GM19452 (cell line): ENCODE results near the gene ADARB2.
"Not testable (repeated sequence)": the region's sequence is repeated elsewhere in the genome, so short reads cannot be mapped to it uniquely, and the experiment has no call there.

Experiments
- ATAC-seq: cut with Tn5 transposase; IDR thresholded peaks from one replicate; pipeline ENCODE4 v1.9.1; 2021; ENCODE audit not compliant: unreplicated experiment

ADARB2 gene

GRCh38 chr10:1416456-1417037 is 320.8 kb downstream of the ADARB2 start:
- no peak for ATAC-seq

GRCh38 chr10:1414893-1415292 is 322.4 kb downstream of the ADARB2 start:
- no peak for ATAC-seq

GRCh38 chr10:1414346-1414745 is 323.0 kb downstream of the ADARB2 start:
- ATAC-seq: not testable (repeated sequence)

- ATAC-seq: no peak
These were observed 323.5 kb downstream of the ADARB2 start for GRCh38 chr10:1413823-1414222.

GRCh38 chr10:1413256-1413655 is 324.1 kb downstream of the ADARB2 start:
- ATAC-seq: no peak

- ATAC-seq: no peak
These were observed 324.7 kb downstream of the ADARB2 start for GRCh38 chr10:1412531-1413189.

GRCh38 chr10:1411956-1412355 is 325.4 kb downstream of the ADARB2 start:
- ATAC-seq: no peak

- no peak for ATAC-seq
These were observed 325.9 kb downstream of the ADARB2 start for GRCh38 chr10:1411451-1411850.

- ATAC-seq: no peak
These were observed 326.6 kb downstream of the ADARB2 start for GRCh38 chr10:1410469-1411395.

- ATAC-seq: no peak
These were observed 327.3 kb downstream of the ADARB2 start for GRCh38 chr10:1410032-1410431.

GRCh38 chr10:1409392-1409791 is 327.9 kb downstream of the ADARB2 start:
- no peak for ATAC-seq

- no peak for ATAC-seq
These were observed 328.5 kb downstream of the ADARB2 start for GRCh38 chr10:1408651-1409367.

- ATAC-seq: no peak
These were observed 330.1 kb downstream of the ADARB2 start for GRCh38 chr10:1406967-1407945.

GRCh38 chr10:1406132-1406966 is 331.0 kb downstream of the ADARB2 start:
- no peak for ATAC-seq

- ATAC-seq: no peak
These were observed 332.7 kb downstream of the ADARB2 start for GRCh38 chr10:1404323-1405260.

- ATAC-seq: no peak
These were observed 333.6 kb downstream of the ADARB2 start for GRCh38 chr10:1403508-1404322.

GRCh38 chr10:1402816-1403507 is 334.4 kb downstream of the ADARB2 start:
- no peak for ATAC-seq
